DMS79 (cell line): ENCODE measurements around the gene KIF3B.
"Not testable (repeated sequence)": the region's sequence is repeated elsewhere in the genome, so short reads cannot be mapped to it uniquely, and the experiment has no call there.

Experiments
- DNase-seq: peaks from one replicate; lab custom pipeline; 2025; lab: John Stamatoyannopoulos, UW

KIF3B gene

DNA sequence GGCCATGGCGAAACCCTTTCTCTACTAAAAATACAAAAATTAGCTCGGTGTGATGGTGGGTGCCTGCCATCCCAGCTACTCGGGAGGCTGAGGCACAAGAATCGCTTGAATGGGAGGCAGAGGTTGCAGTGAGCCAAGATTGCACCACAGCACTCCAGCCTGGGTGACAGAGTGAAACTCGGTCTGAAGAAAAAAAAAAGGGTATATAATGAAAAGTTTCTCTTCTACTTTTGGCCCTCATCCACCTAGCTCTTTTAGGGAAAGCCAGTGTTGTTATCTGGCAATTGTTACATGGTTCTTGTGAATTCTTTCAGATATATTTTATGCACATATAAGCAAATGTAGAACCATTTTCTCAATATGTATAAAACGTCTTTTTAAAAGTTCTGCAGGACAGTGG, 19.0 kb downstream of the KIF3B start:
- DNase-seq: no peak

DNA sequence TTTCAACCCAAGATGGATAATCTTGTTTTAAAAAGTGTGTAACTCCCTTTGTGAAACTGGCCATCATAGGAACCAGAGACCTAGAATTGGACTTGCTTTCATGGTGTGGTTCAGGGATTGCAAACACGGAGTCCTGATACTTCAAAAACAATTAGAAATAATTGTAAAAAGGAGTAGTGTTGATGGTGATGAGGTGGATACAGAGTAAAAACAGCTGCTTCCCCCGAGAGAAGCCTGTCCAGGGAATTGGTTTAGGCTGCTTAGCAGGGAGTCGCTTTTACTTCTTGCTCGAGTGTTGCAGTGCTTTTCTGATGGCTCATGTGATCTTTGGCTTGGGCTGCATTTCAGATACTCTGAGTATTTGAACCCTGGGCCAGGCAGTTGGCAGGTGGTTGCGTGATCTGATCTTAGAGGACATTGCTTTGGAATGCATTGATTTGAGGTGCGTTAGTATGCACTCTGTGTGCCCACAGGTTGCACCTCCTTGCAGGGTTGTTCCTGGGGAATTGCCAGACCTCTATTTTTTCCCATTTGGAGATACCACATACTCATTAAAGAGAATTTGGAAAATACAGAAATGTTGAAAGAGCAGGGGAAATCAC, 19.5 kb downstream of the KIF3B start:
- DNase-seq: no peak

GRCh38 chr20:32297439-32297838, 20.0 kb downstream of the KIF3B start:
- no peak for DNase-seq

- no peak for DNase-seq
Measured at GRCh38 chr20:32300647-32301046, 23.2 kb downstream of the KIF3B start.

GRCh38 chr20:32301719-32302506, 24.5 kb downstream of the KIF3B start:
- no peak for DNase-seq

DNA sequence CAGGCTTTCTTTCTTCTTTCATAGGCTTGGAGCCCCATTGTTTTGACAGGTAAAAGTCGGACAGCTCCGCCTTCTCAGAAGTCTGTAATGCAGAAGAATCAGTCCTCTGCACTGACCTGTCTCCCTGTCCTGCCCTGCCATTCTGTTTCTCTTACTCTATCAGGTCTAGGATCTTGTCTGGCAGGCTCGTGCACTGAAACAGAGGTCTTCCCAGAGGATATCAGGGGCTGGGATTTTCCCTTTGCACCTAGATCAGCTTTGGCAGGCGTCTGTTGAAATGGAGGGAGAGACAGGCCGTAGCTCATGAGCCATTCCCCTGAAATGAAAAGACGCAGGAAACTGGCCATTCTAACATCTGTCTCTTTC, 25.0 kb downstream of the KIF3B start:
- DNase-seq: no peak

GRCh38 chr20:32304131-32304746, 26.8 kb downstream of the KIF3B start:
- no peak for DNase-seq

GRCh38 chr20:32312718-32313424, 35.4 kb downstream of the KIF3B start:
- DNase-seq: no peak

DNA sequence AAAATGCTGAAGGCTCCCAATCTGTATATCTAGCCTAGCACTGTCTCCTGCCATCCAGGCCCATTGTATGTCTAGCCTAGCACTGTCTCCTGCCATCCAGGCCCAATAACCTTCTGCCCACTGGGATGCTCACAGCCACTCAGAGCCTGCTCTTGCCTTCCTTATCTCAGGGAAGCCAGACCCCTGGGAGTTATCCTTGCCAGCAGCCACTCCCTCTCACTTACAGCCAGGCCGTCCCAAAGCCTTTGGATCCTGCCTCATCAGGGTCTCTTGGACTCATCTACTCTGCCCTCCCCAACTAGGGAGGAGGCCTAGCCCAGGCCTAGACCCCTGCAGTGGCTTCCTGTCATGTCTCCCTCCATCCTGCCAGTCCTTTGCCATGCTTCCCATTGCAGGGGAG, 37.3 kb downstream of the KIF3B start:
- no peak for DNase-seq

GRCh38 chr20:32315399-32315798, 37.9 kb downstream of the KIF3B start:
- no peak for DNase-seq

GRCh38 chr20:32315891-32316290, 38.4 kb downstream of the KIF3B start:
- no peak for DNase-seq

DNA sequence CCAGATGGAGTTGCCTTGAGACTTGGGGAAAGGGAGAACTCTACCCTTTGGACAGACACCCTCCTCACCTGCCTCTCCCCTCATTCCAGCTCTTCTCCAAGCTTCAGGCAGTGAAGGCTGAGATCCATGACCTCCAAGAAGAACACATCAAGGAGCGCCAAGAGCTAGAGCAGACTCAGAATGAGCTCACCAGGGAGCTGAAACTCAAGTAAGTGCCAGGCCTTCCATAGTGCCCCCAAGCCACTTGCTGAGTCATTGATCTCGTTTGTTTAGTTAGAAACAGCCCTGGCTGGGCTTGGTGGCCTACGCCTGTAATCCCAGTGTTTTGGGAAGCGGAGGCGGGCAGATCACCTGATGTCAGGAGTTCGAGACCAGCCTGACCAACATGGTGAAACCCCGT, 39.2 kb downstream of the KIF3B start:
- no peak for DNase-seq

DNA sequence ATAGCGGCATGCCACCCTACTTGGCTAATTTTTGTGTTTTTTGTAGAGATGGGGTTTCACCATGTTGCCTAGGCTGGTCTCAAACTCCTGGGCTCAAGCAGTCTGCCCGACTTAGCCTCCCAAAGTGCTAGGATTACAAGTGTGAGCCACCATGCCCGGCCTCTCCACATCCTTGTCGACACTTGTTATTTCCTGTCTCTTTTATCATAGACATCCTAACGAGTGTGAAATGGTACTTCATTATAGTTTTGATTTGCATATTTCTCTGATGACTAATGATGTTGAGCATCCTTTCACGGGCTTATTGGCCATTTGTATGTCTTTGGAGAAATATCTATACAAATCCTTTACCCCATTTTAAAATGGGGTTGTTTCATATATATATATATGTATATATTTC, 41.6 kb downstream of the KIF3B start:
- no peak for DNase-seq

- DNase-seq: no peak
Measured at GRCh38 chr20:32320305-32320704, 42.9 kb downstream of the KIF3B start.

- no peak for DNase-seq
Measured at GRCh38 chr20:32321390-32321789, 43.9 kb downstream of the KIF3B start.

- DNase-seq: not testable (repeated sequence)
Measured at GRCh38 chr20:32322260-32322659, 44.8 kb downstream of the KIF3B start.

DNA sequence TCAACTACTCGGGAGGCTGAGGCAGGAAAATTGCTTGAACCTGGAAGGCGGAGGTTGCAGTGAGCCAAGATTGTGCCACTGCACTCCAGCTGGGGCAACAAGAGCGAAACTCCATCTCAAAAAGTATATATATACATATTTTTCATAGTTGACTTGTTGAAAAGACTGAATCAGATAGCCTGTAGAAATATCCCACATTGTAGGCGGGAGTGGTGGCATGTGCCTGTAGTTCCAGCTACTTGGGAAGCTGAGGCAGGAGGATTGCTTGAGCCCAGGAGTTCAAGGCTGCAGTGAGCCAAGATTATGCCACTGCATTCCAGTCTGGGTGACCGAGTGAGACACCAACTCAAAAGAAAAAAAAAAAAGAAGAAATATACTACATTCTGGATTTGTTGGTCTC, 46.3 kb downstream of the KIF3B start:
- not testable (repeated sequence) for DNase-seq

DNA sequence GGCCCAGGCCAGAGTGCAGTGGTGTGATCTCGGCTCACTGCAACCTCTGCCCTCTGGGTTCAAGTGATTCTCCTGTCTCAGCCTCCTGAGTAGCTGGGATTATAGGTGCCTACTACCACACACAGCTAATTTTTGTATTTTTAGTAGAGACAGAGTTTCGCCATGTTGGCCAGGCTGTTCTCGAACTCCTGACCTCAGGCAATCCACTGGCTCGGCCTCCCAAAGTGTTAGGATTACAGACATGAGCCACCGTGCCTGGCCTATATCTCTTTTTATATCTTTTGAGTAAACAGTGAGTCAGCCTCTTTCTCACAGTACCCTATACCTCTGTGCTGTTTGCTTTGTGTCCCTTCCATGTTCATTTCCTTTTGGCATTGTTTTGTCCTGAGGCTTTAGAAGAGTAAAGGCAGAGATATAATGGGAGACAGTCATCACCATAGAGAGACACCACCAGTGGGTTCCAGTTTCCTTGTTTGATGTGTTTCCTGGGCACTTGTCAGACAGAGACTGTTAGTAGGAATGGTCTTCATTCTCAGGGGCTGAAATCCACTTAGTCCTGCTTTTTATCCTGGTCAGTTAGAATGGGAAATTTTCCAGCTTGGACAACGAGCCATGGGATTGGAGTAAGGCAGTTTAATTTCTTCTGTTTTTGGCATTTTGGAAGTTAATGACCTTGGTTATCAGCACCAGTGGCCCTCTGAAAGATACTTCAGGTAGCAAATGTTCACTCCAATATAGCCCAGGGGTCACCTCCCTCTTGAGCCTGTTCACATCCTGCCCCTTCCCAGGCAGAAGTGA, 48.5 kb downstream of the KIF3B start:
- DNase-seq: no peak

DNA sequence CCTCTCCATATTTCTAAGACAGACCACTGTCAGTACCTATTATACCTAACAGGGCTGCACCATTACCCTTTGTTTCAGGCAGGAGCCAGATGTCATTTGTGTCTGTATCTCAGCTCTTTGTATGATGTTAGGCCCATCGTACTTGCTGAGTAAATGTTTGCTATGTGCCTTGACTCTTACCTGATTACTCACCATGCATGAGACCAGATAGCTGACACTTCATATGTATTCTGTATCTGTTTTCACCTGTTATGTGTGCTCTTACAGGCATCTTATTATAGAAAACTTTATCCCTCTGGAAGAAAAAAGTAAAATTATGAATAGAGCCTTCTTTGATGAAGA, 49.0 kb downstream of the KIF3B start:
- DNase-seq: no peak

- no peak for DNase-seq
Measured at GRCh38 chr20:32327087-32327681, 49.7 kb downstream of the KIF3B start.

DNA sequence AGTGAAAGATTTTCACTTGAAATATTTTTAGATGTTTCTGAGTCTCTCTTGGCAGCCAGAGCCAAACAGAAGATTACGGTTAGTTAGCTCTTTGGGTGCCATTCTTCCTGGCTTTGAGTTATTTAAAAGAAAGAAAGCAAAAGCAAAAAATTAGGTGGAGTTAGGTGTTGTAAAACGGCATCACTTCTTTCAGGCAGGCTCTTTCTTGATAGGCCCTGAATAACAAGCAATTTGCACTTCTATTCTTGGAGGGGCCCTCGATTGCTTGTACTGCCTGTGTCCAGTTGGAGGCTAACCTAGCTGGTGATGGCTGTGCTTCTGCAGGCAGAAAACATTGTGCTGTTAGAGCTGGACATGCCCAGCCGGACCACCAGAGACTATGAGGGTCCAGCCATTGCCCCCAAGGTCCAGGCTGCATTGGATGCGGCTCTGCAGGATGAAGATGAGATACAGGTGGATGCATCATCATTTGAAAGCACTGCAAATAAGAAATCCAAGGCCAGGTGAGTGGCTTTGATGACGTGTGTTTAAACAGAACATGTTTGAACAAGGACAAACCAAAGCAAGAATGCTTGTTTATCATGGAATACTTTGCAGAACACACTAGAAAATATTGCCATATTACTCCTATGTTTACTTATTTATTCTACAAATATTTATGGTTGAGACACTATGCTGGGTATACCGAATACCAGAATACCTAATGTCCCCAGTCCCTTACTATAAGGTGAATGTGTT, 52.5 kb downstream of the KIF3B start:
- no peak for DNase-seq
